H9 (cell line): ENCODE results near the gene AMTN. TPM values are rescaled to one million over a fixed set of nuclear protein-coding genes. Genes with fewer than 3 reads are reported as not detected.

Source experiments
- DNase-seq: peaks from one replicate; pipeline ENCODE4 v3.0.0-alpha.2; 2017
- H2AFZ ChIP-seq: one replicate; pipeline ENCODE4 v1.6.1; 2013; ENCODE audit warnings: mild to moderate bottlenecking, low read length, control low read depth, moderate library complexity
- H2AK5ac ChIP-seq: 2 replicates; pipeline ENCODE4 v1.6.1; 2013; ENCODE audit warnings: low read length, control low read depth, mixed read lengths; ENCODE audit not compliant: insufficient read length
- H2BK120ac ChIP-seq: one replicate; pipeline ENCODE4 v1.6.1; 2013; ENCODE audit warnings: low read depth, mild to moderate bottlenecking, low read length, control low read depth, inconsistent platforms; ENCODE audit not compliant: poor library complexity, severe bottlenecking
- H2BK12ac ChIP-seq: 2 replicates; pipeline ENCODE4 v1.6.1; 2013; ENCODE audit warnings: low read length, control low read depth, mixed read lengths, low read depth; ENCODE audit not compliant: insufficient read length
- H2BK15ac ChIP-seq: 2 replicates; pipeline ENCODE4 v1.6.1; 2013; ENCODE audit warnings: low read depth, low read length, control low read depth
- H2BK20ac ChIP-seq: one replicate; pipeline ENCODE4 v1.6.1; 2013; ENCODE audit warnings: low read depth, mild to moderate bottlenecking, low read length, control low read depth, inconsistent platforms; ENCODE audit not compliant: poor library complexity, severe bottlenecking
- H2BK5ac ChIP-seq: 2 replicates; pipeline ENCODE4 v1.6.1; 2013; ENCODE audit warnings: low read length, control low read depth, mixed read lengths; ENCODE audit not compliant: insufficient read length
- H3K14ac ChIP-seq: 2 replicates; pipeline ENCODE4 v1.6.1; 2013; ENCODE audit warnings: low read length, control low read depth; ENCODE audit not compliant: insufficient read depth
- H3K18ac ChIP-seq: 2 replicates; pipeline ENCODE4 v1.6.1; 2013; ENCODE audit warnings: low read depth, mild to moderate bottlenecking, mixed read lengths, low read length, control low read depth; ENCODE audit not compliant: insufficient read length
- H3K23ac ChIP-seq: 2 replicates; pipeline ENCODE4 v1.6.1; 2013; ENCODE audit warnings: low read length, control low read depth, mixed read lengths, low read depth; ENCODE audit not compliant: insufficient read length
- H3K23me2 ChIP-seq: 2 replicates; pipeline ENCODE4 v1.6.1; 2013; ENCODE audit warnings: low read depth, mild to moderate bottlenecking, mixed read lengths, low read length, control low read depth; ENCODE audit not compliant: insufficient read length, poor library complexity, severe bottlenecking
- H3K27ac ChIP-seq: 2 replicates; pipeline ENCODE4 v1.5.1; 2013; ENCODE audit warnings: low read length, control low read depth, mixed read lengths, low read depth; ENCODE audit not compliant: insufficient read length
- H3K27me3 ChIP-seq: 2 replicates; pipeline ENCODE4 v1.6.1; 2013; ENCODE audit warnings: low read length, control low read depth, inconsistent platforms; ENCODE audit not compliant: insufficient read depth
- H3K4ac ChIP-seq: 2 replicates; pipeline ENCODE4 v1.6.1; 2013; ENCODE audit warnings: low read depth, mild to moderate bottlenecking, control low read depth, inconsistent platforms, low read length, moderate library complexity
- H3K4me1 ChIP-seq: 2 replicates; pipeline ENCODE4 v1.6.1; 2013; ENCODE audit warnings: low read length, control low read depth, inconsistent platforms; ENCODE audit not compliant: insufficient read depth
- H3K4me2 ChIP-seq: 2 replicates; pipeline ENCODE4 v1.6.1; 2013; ENCODE audit warnings: low read length, control low read depth, mixed read lengths; ENCODE audit not compliant: insufficient read length, insufficient read depth
- H3K56ac ChIP-seq: 2 replicates; pipeline ENCODE4 v1.6.1; 2013; ENCODE audit warnings: low read depth, mild to moderate bottlenecking, mixed read lengths, low read length, control low read depth; ENCODE audit not compliant: insufficient read length
- H3K79me1 ChIP-seq: 2 replicates; pipeline ENCODE4 v1.6.1; 2013; ENCODE audit warnings: low read depth, mild to moderate bottlenecking, moderate library complexity, low read length, control low read depth, inconsistent platforms; ENCODE audit not compliant: insufficient read depth, poor library complexity, severe bottlenecking
- H3K79me2 ChIP-seq: 2 replicates; pipeline ENCODE4 v1.6.1; 2013; ENCODE audit warnings: low read length, control low read depth, inconsistent platforms; ENCODE audit not compliant: insufficient read depth
- H3K9ac ChIP-seq: 2 replicates; pipeline ENCODE4 v1.6.1; 2013; ENCODE audit warnings: low read length, control low read depth, mixed read lengths; ENCODE audit not compliant: insufficient read length; ENCODE audit errors: extremely low read depth
- H3K9me3 ChIP-seq: one replicate; pipeline ENCODE4 v1.6.1; 2013; ENCODE audit warnings: low read depth, low read length, inconsistent platforms; ENCODE audit not compliant: control insufficient read depth
- H3T11ph ChIP-seq: one replicate; pipeline ENCODE4 v1.6.1; 2013; ENCODE audit warnings: mild to moderate bottlenecking, low read length, control low read depth, inconsistent platforms
- H4K20me1 ChIP-seq: one replicate; pipeline ENCODE4 v1.6.1; 2013; ENCODE audit not compliant: control insufficient read depth, insufficient read length, insufficient read depth
- H4K5ac ChIP-seq: 2 replicates; pipeline ENCODE4 v1.6.1; 2013; ENCODE audit warnings: low read depth, mild to moderate bottlenecking, mixed read lengths, low read length, control low read depth; ENCODE audit not compliant: insufficient read length
- H4K8ac ChIP-seq: replicated peaks from 2 replicates; pipeline ENCODE4 v1.6.1; 2013; ENCODE audit warnings: low read length, control low read depth, mixed read lengths, low read depth; ENCODE audit not compliant: insufficient read length
- H4K91ac ChIP-seq: 2 replicates; pipeline ENCODE4 v1.6.1; 2013; ENCODE audit warnings: low read depth, mild to moderate bottlenecking, moderate library complexity, mixed read lengths, low read length, control low read depth; ENCODE audit not compliant: insufficient read length
- H3K27ac Mint-ChIP-seq, 3 experiments: 2 replicates in 2 of 3; 3 replicates in 1 of 3; pipeline ENCODE4 v1.8.0; 2020 to 2021; ENCODE audit warnings: mixed read lengths in 3 of 3, mild to moderate bottlenecking in 1 of 3, moderate library complexity in 1 of 3
- H3K27me3 Mint-ChIP-seq: 2 replicates; pipeline ENCODE4 v1.8.0; 2021; ENCODE audit warnings: low read depth, mild to moderate bottlenecking, moderate library complexity, mixed read lengths
- H3K36me3 Mint-ChIP-seq, 3 experiments: 2 replicates in 2 of 3; 3 replicates in 1 of 3; pipeline ENCODE4 v1.8.0; 2020 to 2021; ENCODE audit warnings: low read depth in 3 of 3, mixed read lengths in 3 of 3; ENCODE audit not compliant: insufficient read depth in 1 of 3
- H3K4me1 Mint-ChIP-seq, 2 experiments: 2 replicates each; pipeline ENCODE4 v1.8.0; 2020; ENCODE audit warnings: mixed read lengths in 2 of 2
- H3K4me3 Mint-ChIP-seq, 2 experiments: 2 replicates in 1 of 2; 3 replicates in 1 of 2; pipeline ENCODE4 v1.8.0; 2020 to 2021; ENCODE audit warnings: mild to moderate bottlenecking in 2 of 2, mixed read lengths in 2 of 2, moderate library complexity in 1 of 2
- H3K9me3 Mint-ChIP-seq, 2 experiments: 2 replicates in 1 of 2; 3 replicates in 1 of 2; pipeline ENCODE4 v1.8.0; 2020; ENCODE audit warnings: mild to moderate bottlenecking in 2 of 2, mixed read lengths in 2 of 2, moderate library complexity in 1 of 2
- CTCF ChIP-seq: fragments of 200-600 bp; sonication (generic); conservative IDR thresholded peaks from 3 replicates; pipeline ENCODE4 v1.8.0; 2021; ENCODE audit warnings: antibody characterized with exemption, mild to moderate bottlenecking
- WGBS: extraction: QIAGEN DNeasy Blood & Tissue Kit; methylation state at CpG from one replicate; pipeline ENCODE4 v1.1.7; 2013; ENCODE audit warnings: missing lambda C conversion rate, low lambda C conversion rate, mixed read lengths; ENCODE audit not compliant: insufficient read length; ENCODE audit errors: extremely low coverage; 5-methylcytosine and 5-hydroxymethylcytosine counted together
- total RNA-seq: library from RNA; stranded (reverse); gene quantifications from 2 replicates; pipeline ENCODE4 v1.2.1, GENCODE V29; 2021

Gene AMTN
- total RNA-seq, 1 experiment from 2014 or later: not detected

GRCh38 chr4:70508801-70509200, 9.6 kb upstream of the AMTN start:
- Histone ChIP-seq H2BK120ac (no peak overlapping the region), H3K4me1 (no peaks in the 10 kb centered on the region), H3K79me2 (no peaks in the 10 kb centered on the region), H2AK5ac (no peak overlapping the region), H3K14ac (no peak overlapping the region), H3K9me3 (no peaks in the 10 kb centered on the region), H2BK12ac (no peak overlapping the region), H4K5ac (no peak overlapping the region), H3K9ac (no peak overlapping the region), H3K56ac (no peak overlapping the region), H3K27ac (no peak overlapping the region), H3K18ac (no peak overlapping the region), H3K27me3 (no peaks in the 10 kb centered on the region), H4K8ac (no peak overlapping the region), H4K20me1 (no peaks in the 10 kb centered on the region), H3K79me1 (no peaks in the 10 kb centered on the region), H3T11ph (no peak overlapping the region), H3K23me2 (no peaks in the 10 kb centered on the region), H2BK5ac (no peak overlapping the region), H2AFZ (no peak overlapping the region), H3K4me2 (no peak overlapping the region), H2BK15ac (no peak overlapping the region), H4K91ac (no peak overlapping the region), H2BK20ac (no peak overlapping the region), H3K4ac (no peak overlapping the region), H3K23ac (no peak overlapping the region)
- H3K4me3 Mint-ChIP-seq: no peak overlapping the region
- TF ChIP-seq CTCF: no peak
- WGBS: no CpG with 5 or more reads among the region's 1 CpG
- H3K27ac Mint-ChIP-seq: no peak overlapping the region
- H3K27me3 Mint-ChIP-seq: no peaks in the 10 kb centered on the region
- H3K9me3 Mint-ChIP-seq: no peaks in the 10 kb centered on the region
- H3K4me1 Mint-ChIP-seq: no peaks in the 10 kb centered on the region
- H3K36me3 Mint-ChIP-seq: no peaks in the 10 kb centered on the region
- DNase-seq: no peak
